NCI-H510A treated with DMSO at 0.1 percent for 48 hours (cell line): ENCODE measurements around the gene C2CD2L.
A peak's percentile ranks its signal among the peaks of the same experiment; 100 is the strongest.
"Not testable (repeated sequence)": the region's sequence is repeated elsewhere in the genome, so short reads cannot be mapped to it uniquely, and the experiment has no call there.

ENCODE experiments used
- DNase-seq: peaks from one replicate; lab custom pipeline; 2025; lab: John Stamatoyannopoulos, UW

The C2CD2L gene

GRCh38 chr11:119093942-119094815, 13.0 kb upstream of the C2CD2L start:
- DNase-seq, result peak; percentile 14

DNA sequence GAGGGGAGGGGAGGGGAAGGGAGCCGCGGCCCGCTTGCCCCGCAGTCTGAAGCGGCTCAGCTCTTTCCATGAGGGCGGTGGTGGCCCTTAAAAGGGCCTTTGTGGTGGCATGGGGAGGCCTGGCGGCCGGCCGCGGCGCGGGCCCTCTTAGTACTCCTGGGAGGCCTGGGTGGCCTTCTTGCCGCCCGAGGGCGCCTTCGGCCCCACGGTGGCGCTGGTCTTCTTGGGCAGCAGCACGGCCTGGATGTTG, 12.4 kb upstream of the C2CD2L start:
- DNase-seq, result peak; percentile 34

- peak; percentile 99 for DNase-seq
These were observed 11.9 kb upstream of the C2CD2L start for GRCh38 chr11:119095066-119095880.

DNA sequence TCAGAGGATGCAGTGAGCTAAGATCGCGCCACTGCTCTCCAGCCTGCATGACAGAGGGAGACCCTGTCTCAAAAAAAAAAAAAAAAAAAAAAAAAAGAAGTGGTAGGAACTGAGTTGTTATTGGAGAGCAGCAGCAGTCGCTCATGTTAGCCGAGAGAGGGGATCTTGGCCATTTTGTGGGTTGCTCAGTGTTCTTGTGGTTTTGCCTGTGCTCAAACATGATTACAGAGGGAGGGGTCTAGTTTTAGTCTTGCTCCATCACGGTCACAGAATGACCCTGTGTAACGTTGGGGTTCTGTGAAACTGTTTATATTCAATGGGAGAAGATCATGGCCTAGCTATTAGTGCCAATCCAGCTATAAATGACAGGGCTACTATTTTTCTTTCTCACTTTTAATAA, 7.4 kb upstream of the C2CD2L start:
- no peak for DNase-seq

DNA sequence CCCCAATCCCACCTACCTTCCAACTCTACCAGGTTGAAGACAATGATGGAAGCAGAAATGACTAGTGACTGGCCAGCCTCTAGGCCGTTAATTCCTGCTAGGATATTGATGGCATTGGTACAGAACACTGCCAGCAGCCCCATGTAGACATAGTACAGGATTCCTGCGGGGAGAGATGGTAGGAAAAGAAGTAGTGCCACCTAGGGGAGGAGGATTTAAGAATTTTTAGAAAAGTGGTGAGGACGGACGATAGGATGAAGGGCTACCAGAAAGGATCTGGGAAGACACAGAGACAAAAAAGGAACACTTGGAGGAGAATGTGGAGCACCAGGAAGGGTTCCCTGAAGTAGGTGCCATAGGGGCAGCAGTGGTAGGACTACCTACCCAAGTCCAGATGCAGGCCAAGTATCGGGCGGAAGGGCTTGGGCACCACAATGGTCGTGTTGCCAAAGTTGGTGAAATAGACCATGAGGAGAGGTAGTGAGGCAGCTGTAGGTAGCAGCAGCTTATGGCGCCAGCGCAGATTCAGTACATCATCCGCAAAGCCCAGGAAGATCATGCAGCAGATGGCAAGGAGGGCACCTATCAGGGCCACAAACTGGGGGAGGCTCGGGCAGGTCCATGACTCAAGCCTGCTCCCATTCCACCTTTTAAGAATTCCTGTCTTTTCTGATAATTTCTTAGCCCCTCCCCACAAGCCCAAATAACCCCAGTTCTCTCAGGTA, 6.7 kb upstream of the C2CD2L start:
- DNase-seq, result peak; percentile 66

- peak; percentile 65 for DNase-seq
These were observed 6.0 kb upstream of the C2CD2L start for GRCh38 chr11:119100994-119101758.

DNA sequence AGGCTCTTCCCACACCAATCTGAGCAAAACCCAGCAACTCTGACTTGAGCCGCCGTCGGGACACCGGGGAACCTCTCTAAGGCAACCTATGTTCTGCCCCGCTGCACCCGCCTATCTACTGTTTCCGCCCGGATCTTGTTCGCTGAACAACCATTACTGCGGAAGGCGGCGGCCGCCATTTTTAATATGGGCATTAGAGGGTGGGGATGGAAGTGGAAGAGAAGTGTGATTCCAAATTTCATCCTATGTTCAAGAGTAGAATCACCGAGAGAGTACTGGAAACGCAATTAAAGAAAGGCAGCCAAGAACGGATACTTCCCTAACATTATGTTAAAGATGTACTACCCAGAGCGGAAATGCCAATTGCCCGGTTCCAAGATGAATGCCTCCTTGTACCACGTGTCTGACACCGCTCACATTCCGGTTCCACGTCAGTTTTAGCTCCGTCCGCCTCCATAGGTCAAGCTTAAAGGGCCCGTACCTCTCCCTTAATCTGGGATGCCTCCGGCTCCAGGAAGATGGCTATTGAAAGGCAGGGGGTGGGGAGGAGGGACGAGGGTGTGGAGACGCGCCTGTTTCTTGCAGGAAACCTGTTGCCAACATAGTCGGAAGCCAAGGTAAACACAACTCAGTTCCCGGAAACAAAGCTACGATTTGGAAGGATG, 5.3 kb upstream of the C2CD2L start, which contains the start of gene DPAGT1:
TSS of gene DPAGT1 (minus strand) at position 95 of the 665 bp plus-strand sequence. CDS start 198 bp downstream, outside the sequence.
- peak; percentile 100 for DNase-seq

- DNase-seq, result not testable (repeated sequence)
These were observed 3.9 kb upstream of the C2CD2L start for GRCh38 chr11:119103161-119103664.

DNA sequence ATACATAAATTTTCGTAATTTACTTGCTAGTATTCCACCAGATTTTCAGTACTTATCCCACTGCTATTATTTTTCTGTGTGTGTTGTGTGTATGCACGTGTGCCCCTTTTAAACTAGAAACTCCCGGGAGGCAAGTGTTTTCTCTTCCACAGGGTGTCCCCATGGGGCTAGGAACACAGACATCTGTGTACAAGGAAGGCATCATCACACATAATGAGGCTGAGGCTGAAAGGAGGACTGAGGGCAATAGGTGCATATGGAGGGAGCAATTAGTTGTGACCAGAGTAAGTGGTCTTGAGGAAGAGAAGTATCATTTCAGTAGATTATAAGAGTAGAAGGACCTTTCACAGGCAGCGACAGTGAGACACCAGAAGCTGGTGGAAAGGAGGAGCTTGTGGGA, 3.4 kb upstream of the C2CD2L start:
- DNase-seq, result no peak

DNA sequence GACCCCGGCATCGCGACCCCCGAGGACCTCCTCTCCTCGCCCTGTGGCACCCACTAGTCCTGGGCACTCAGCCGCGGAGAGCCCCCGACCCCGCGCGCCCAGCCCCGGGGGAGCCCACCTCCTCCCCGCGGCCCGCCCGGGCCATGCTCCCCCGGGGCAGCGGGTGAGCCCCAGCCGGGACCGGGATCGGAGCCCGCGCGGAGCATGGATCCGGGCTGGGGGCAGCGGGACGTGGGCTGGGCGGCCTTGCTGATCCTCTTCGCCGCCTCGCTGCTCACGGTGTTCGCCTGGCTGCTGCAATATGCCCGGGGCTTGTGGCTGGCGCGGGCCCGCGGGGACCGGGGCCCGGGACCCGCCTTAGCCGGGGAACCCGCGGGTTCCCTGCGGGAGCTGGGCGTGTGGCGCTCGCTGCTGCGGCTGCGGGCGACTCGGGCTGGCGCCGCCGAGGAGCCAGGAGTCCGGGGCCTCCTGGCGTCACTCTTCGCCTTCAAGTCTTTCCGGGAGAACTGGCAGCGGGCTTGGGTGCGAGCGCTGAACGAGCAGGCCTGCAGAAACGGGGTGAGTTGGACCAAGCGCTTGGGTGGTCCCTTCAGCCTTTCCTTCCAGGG, 498 bp downstream of the C2CD2L start:
- no peak for DNase-seq

GRCh38 chr11:119108146-119108856, 1.2 kb downstream of the C2CD2L start:
- no peak for DNase-seq

DNA sequence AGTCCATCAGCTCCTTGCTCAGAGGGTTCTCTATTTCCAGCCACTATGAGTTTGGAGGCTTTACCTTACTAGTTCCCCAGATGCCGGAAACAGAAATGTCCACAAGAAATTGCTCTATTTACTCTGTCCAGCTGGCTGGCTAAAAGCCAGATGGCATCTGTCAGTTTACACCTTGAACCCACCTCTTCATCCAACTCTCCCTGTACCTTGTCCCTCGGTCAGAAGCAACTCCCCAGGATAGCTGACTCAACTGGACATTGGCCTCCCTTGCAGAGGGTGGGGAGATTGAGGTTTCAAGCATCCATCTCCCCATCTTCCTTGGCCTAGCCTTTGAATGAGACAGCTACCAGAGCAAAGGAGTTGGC, 1.7 kb downstream of the C2CD2L start:
- no peak for DNase-seq

DNA sequence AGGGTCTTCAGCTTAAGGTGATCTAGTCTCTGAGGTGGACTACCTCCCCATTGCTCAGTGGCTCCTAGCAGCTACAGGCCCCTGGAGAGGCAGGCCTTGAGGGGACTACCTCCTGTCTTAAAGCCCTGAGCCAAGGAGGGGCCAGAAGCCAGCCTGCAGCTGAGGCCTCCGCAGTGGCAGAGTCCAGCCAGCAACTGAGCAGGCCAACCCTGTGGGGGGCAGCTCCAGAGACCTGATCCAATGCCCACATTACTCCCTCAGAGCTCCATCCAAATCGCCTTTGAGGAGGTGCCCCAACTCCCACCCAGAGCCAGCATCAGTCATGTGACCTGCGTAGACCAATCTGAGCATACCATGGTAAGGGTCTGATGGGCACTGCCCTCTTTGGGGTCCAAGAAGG, 2.7 kb downstream of the C2CD2L start:
- DNase-seq, result no peak

GRCh38 chr11:119110439-119110838, 3.3 kb downstream of the C2CD2L start:
- no peak for DNase-seq

DNA sequence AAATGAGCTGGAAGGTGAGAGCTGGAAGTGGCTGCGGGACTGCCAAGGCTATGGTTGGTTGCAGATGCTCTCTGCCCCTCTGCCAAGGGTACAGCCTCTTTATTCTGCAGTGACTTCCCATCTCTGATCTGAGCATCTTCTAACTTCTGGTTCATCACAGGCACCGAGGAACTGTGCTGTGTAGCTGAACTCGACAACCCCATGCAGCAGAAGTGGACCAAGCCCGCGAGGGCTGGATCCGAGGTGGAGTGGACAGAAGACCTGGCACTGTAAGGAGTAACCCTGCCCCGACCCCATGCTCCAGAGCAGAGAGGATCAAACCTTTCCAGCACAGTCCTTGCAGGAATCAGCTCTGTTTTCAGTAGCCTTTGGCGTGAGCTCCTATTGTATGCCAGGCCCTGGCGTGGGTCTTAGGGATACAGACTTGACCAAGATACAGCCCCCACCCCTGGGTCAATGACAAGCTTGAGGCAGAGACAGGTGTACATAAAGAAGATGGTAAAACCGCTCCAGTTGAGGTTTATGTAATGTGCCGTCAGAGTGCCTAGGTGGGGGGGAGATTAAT, 4.3 kb downstream of the C2CD2L start:
- DNase-seq, result no peak

DNA sequence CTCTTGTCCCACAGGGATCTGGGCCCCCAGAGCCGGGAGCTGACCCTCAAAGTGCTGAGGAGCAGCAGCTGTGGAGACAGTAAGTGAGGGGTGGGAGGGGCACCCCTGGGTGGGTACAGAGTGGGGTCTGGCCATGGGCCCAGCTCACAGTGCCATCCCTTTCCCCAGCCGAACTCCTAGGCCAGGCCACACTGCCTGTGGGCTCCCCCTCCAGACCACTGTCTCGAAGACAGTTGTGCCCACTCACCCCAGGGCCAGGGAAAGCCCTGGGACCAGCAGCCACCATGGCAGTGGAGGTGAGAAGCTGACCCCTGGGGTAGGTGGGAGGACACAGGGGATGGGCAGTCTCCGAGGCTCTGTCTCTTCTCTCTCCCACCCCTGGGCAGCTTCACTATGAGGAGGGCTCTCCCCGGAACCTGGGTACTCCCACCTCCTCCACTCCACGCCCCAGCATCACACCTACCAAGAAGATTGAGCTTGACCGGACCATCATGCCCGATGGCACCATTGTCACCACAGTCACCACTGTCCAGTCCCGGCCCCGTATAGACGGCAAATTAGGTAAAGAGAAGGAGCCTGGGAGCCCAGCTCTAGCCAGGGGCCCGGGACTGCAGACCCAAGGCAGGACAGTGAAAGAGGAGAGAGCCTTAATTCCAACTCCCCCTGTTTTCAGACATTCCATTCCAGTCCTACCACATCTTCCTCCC, 5.3 kb downstream of the C2CD2L start:
- DNase-seq, result no peak

DNA sequence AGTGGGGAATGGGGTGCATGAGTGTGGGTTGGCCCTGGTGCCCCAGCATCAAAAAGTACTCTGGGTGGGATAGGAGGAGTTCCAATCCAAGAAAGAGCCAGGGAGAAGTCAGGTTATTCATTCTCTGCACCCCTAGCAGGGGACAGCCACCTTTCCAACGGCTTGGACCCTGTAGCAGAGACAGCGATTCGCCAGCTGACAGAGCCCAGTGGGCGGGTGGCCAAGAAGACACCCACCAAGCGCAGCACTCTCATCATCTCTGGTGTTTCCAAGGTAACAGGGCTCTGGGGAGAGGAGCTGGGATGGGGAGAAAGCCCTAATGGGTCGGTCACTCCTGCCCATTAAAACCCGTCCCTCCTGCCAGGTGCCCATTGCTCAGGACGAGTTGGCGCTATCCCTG, 6.6 kb downstream of the C2CD2L start:
- DNase-seq, result no peak

DNA sequence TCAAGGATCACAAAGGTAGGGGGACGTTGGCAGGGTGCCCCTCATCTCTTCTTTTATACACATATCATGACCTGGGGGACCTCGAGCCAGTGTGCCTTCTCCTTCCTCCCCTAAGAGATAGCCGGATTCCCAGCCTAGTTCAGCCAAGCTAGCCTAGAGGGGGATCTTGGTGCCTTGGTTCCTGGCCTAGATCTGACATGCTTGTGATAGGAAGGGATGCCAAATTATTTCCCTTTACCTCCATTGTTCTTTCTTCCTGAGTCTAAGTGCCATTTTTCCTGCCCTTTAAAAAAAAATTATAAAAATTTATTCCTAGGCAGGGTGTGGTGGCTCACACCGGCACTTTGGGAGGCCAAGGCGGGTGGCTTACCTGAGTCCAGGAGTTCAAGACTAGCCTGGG, 7.2 kb downstream of the C2CD2L start:
- no peak for DNase-seq
